ENCODE measurements around the gene HOXD4.
A peak's percentile ranks its signal among the peaks of the same experiment; 100 is the strongest.

The HOXD4 gene

GRCh38 chr2:176158855-176159662, 7.7 kb downstream of the HOXD4 start:
- DNase-seq: peak; percentile 48

DNA sequence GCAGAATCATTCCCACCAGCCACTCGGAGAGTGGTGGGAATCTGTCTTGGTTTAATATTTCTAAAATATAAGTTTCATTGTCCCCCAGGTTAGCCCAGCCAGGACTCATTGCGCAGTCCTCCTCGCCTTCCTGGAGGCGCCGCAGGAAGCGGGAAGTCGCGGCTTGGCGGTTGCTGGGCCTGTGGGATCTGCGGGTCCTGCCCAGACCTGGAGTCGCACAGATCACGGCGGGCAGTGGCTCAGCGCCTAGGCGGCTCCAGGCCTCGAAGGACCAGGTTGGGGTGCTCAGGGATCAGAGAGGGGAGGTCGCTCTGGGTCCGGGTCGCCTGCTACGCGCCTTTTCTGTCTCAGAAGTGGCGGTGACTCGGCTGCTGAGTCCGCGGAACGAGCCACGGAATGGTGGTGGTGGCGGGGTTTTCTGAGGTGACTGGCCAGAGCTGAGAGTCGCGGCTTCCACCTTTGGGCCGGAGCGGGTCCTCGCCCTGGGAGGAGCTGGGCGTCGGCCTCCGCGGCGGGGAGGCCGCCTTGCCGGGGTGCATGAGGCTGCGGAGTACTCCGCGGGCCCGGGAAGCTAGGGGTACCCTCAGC, 8.4 kb downstream of the HOXD4 start:
- peak; percentile 51 for DNase-seq

DNA sequence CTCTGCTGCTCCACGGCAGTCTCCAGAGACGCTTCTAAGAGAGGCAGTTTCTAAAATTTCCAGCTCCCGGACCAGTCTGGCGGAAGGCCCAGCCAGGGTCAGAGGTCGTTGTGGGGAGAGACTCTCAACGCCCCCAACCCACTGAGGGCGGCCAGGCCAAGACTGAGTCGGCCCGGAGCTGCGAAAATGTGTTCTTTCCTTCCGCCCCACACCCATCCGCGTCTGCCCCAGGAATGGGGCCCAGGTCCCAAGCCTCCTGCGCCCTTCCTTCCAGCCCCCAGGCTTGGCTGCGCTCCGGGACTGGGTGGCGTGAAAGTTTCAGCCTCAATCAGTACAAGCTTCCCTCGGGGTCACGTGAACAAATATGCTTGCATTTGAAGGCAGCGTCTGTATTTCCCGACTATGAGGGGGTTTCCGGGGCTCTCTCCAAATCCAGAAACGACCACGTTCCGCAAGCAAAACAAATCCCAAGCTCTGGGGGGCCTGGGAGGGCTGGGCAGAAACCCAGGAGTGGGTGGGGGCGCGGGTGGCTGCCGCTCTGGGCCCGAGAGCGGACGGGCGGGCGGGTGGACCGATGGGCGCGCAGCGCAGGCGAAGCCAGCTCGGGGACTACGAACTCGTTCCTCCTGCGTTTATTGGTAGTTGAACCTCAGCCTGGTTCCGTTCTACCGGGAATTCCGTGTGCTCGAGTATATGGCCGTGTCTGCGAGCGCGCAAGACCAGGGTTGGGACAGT, 9.1 kb downstream of the HOXD4 start:
- peak; percentile 67 for DNase-seq

DNA sequence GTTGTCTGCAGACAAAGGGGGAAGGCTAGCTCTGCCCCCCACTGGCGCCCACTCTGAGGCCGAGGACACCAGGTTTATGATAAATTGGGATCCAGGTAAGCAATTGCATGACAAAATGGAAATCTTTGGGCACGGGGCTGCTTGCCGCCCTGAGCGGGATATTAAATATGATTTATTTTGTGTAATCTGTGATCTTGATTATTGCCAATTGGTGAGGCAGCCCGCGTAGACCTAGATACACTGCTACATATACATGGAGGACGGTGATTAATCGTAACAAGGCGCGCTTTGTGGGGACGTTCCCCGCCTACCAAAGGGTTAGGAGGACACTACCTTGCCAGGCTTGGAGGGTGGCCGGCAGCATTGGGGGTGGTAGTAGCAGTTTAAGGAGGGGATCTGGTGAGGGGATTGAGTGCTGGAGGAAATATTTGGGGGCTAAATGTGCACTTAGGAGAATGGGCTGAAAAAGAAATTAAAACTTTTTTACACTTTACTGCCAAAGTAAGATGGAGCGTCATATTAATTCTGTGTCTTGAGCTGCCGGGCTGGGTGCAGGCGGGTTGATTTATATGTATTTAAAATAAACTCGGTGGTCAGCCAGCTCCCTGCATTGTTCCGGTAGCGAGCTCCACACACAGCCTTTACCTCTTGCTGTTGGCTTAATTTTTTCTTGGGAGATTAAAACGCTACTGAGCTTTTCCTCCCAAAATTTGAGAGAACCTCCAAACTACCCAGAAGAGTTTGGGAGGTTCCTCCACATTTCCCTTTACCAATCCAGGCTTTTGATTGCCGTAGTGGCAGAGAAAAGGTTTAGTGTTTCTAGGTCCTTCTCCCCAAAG, 9.9 kb downstream of the HOXD4 start:
- peak; percentile 55 for DNase-seq

- DNase-seq: peak; percentile 77
These were observed 10.7 kb downstream of the HOXD4 start for GRCh38 chr2:176161825-176162626.

- DNase-seq: peak; percentile 37
These were observed 11.7 kb downstream of the HOXD4 start for GRCh38 chr2:176162911-176163671.

GRCh38 chr2:176163672-176164056, 12.3 kb downstream of the HOXD4 start:
- peak; percentile 7 for DNase-seq

GRCh38 chr2:176164201-176164600, 12.9 kb downstream of the HOXD4 start:
- no peak for DNase-seq

- DNase-seq: peak; percentile 64
These were observed 13.4 kb downstream of the HOXD4 start for GRCh38 chr2:176164611-176165369.

GRCh38 chr2:176165370-176166050, 14.2 kb downstream of the HOXD4 start:
- DNase-seq: peak; percentile 13

- peak; percentile 13 for DNase-seq
These were observed 14.9 kb downstream of the HOXD4 start for GRCh38 chr2:176166272-176166671.

- DNase-seq: no peak
These were observed 16.0 kb downstream of the HOXD4 start for GRCh38 chr2:176167398-176167797.

- no peak for DNase-seq
These were observed 17.8 kb downstream of the HOXD4 start for GRCh38 chr2:176169181-176169580.

DNA sequence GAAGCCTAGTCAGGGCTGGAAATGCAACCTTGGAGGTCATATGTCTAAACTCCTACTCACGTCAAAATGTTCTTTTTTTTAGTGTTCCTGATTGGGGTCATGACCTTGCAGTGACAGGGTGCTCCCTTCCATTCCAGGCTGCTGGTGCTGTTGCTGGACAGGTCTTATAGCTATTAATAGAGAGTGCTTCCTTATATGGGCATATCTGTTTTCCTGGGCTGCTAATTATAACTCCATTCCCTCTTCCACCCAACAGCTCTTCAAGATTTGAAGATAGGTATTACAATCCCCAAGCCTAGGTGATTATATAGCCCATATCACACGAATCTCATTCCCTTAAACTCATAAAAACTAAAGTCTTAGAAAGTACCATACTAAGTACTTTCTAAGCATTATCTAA, 18.4 kb downstream of the HOXD4 start:
- DNase-seq: no peak

GRCh38 chr2:176170602-176171305, 19.4 kb downstream of the HOXD4 start:
- DNase-seq: no peak

GRCh38 chr2:176171351-176172006, 20.1 kb downstream of the HOXD4 start:
- DNase-seq: peak; percentile 72

GRCh38 chr2:176172007-176172894, 20.9 kb downstream of the HOXD4 start:
- DNase-seq: peak; percentile 63

All from eye (tissue), 1 donor.